ENCODE data around the gene PDE4D.

The PDE4D gene

DNA sequence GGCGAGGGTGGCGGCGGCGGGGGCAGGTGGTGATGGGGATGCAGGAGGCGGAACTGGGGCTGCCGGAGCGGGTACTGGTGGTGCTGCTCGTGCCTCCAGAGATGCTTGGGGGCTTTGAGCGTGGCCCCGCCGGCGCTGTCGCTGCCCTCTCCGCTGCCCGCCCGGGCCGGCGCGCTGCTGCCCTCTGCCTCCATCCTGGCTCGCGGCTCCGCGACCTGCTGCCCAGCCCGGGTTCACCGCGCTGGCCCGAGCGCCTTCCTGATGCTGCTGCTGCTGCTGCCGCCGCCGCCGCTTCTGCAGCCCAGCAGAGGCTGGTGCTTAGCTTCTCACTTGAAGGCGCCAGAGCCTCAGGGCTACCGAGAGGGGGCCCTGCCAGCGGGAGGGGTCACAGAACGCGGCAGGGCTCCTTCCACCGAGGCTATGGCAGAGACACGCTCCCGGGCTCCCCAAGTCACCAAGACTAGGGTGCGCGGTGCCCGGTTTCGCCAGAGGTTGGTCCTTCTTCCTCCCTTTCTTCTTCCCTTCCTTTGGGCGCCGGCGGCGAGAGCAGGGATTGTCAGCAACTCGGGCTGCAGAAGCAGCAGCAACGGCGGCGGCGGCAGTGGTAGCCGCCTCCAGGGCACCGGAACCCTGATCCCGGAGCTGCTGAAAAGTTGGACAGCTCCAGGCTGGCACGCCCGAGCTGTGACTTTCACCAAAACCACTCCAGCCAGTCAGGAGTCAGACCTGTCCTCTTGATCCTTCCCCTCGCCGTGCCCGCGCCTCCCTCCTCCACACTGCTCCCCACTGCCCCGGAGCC is at the start of gene PDE4D:
Gene PDE4D (minus strand): TSS at position 298 of the 799 bp plus-strand sequence.
- DNase-seq (ENCODE audit: low read depth in 4 of 4, low spot score in 1 of 4): no peak

DNA sequence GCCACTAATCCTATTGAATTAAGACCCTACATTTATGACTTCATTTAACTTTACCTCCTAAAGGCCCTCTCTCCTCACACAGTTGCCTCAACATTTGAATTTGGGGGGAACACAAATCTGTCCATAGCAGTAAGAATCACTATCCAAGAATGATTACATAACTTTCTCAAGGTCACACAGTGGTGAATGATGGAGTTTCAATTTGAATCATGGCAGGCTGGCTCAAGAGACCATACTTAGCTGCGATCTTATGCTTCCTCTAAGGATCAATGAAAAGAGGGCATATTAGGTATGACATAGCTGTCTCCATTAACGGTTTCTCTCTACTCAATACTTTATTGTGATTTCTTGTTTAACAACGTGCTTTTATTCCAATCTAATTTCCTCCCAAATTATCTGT is 44.1 kb upstream of the PDE4D start:
- no peak for DNase-seq (ENCODE audit: low read depth in 4 of 4, low spot score in 1 of 4)

DNA sequence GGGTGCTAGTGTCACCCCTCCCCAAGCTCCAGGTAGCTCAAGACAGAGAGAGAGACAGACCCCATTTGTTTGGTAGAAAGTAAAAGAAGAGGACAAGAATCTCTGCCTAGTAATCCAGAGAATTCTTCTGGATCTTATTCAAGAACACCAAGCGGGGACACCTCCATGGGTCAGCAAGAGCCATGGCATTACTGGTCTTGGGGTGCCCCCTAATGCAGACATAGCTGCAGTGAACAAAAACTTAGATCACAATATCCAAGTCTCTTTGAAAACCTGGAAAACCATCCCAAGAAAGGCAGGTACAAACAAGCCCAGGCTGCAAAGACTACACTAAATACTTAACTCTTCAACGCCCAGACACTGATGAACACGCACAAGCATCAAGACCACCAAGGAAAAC is 29.9 kb upstream of the PDE4D start:
- DNase-seq (ENCODE audit: low read depth in 4 of 4, low spot score in 1 of 4): no peak

DNA sequence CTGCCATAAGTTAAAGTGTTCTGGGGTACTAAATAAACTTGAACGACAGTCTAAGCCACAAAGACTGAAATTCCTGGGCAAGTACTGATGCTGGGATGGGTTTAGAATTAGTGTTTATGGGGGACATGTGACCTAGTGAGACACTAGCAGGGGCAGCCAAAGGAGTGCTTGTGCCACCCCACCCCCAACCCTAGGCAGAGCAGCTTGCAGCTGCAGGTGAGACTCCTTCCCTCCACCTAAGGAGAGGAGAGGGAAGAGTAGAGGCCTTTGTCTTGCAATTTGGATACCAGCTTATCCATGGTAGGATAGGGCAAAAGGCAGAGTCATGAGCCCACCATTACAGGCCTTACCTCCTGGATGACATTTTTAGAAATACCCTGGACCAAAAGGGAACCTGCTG is 28.7 kb upstream of the PDE4D start:
- no peak for DNase-seq (ENCODE audit: low read depth in 4 of 4, low spot score in 1 of 4)

DNA sequence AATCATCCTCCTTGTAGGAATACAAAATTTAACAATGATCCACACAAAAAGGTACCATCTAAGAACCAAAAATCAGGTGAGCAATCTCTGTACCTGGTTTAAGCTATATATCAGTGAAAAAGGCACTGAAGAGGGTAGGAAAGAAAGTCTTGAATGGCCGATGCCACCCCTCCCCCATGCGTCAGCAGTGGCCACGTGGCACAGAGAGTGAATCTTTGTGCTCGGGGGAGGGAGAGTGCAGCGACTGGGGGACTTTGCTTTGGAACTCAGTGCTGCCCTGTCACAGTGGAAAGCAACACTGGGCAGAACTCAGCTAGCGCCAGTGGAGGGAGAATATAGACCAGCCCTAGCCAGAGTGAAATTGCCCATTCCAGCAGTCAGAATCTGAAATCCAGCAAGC is 28.3 kb upstream of the PDE4D start:
- DNase-seq (ENCODE audit: low read depth in 4 of 4, low spot score in 1 of 4): no peak

DNA sequence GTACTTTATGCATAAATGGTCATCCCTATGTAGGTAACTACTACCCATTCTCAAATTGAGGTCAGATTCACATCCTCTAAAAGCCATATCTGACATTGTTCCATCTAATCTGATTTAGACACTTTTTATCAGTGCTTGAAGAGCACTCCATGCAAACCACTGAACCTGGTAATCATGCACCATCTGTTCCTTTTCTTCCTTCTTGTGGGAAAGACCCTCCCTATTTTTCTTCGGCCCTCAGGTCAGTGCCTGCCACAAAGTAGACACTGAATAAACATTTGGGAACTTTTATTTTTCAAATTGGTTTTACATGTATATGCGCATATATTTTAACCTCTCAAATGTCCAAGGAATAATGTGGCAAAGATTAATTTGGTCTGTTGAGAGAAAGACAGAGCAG is 26.0 kb upstream of the PDE4D start:
- no peak for DNase-seq (ENCODE audit: low read depth in 4 of 4, low spot score in 1 of 4)

DNA sequence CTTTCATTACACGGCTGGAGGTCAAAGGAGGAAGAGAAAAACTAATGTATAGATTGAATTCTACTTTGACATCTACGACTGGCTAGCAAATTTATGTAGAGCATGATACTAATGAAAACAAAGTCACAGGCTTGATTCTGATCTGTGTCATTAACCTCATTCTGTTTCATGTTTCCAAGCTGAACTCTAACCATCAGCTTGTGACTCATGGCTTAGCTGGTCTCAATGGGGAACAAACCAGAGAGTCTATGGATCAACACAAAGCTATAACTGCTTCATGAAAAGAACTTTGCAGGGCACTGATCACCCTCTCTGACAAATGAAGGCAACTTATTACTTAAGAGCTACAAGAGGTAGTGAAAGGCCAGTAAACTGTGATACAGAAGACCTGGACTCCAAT is 23.6 kb upstream of the PDE4D start:
- no peak for DNase-seq (ENCODE audit: low read depth in 4 of 4, low spot score in 1 of 4)

DNA sequence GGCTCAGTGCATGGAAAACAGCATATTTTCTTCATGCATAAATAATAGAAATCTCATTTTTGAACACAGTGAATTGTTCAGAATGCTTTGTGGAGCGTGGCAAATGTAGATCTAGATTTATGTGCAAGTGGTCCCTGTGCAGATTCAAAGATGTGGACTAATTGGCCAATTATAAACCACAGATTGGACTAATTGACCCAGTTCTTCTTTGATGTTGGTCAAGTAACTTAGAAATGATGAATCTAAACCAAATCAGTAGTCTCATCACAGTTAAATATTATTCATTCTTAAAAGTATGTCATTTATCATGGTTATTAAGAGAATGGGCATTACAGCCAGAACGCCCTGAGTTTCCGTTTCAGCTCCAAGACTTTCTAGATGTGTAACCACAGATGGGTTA is 11.7 kb upstream of the PDE4D start:
- DNase-seq (ENCODE audit: low read depth in 4 of 4, low spot score in 1 of 4): no peak

DNA sequence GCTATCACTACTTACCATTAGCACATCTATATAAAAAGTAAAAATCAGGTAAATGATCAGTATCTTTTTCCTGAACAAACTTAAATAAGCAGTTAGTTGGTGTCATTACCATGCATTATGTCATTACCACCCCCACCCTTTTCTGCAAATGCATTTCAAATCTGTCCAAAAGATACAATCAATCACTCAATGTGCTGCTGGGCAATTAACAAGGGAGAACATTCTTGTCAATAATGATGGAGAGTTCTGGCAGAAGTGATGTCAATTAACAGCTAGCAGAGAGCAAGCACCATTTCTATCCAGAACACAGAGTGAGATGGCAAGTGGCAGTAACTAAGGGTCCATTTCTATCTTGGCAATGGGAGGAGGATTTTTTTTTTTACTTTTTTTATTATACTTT is 3.5 kb upstream of the PDE4D start:
- no peak for DNase-seq (ENCODE audit: low read depth in 4 of 4, low spot score in 1 of 4)

DNA sequence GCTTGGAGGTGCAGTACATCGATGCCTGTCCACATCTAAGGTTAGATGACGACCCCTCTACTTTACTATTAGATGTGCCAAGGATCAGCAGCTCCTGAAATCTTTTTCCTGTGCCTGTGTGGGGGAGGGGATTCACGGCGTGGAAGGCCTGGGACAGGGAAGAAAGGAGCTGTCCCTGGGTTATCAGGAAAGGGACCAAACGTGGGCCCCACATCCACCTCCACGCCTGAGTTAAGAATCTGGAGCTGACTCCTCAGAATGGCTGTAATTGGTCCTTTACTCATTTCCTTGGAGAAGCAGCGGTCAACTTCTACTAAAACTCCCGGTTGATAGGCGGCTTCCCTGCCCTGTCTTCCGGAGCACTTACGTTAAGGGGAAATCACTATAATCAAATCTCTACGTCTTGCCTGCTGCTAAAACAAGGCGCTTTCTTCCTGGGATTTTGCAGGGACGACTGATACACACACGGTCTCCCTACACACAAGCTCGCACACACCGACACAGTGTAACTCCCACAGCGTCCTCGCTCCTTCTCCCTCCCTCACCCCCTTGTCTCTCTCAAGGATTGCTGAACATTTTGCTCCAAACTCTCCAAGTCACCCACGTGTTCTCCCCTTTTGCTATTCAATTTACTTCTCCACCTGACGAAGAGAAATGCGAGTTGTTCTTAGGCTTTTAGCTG is 1.4 kb downstream of the PDE4D start:
- DNase-seq (ENCODE audit: low read depth in 4 of 4, low spot score in 1 of 4): no peak

DNA sequence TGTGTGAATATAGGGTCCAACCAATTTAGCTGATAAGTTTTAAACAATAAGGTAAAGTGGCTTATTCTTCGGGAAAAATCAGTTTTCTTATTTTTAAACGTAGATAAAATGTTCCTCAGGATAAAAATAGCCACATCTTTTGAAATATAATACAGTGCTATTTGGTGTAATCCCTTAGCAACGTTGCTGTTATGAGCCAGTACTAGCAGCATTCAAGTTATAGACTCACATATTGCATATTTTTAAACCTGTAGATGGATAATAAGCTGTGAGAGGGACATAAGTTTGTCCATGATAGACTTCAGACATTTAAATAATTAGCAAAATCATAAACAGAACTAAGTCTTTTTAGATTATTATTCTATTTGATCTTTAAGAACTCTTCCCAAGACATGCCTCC is 6.3 kb downstream of the PDE4D start:
- DNase-seq (ENCODE audit: low read depth in 4 of 4, low spot score in 1 of 4): no peak

DNA sequence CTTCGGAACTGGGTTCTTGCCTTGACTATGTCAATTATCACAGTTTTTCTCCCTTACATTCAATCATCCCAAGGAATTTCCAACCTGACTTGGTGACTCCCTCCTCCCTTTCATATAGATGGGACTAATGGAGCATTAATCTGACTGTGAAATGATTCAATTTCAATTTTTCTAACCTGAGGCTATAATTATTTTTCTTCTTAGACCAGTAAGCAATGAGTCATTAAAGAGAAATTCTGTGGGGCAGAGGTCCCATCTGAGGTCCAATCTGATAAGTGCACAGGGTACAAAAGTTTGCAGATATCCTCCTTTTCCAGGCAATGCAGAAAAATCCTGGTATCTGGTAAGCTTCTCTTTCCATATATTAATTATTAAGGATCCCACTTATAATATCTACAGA is 18.9 kb downstream of the PDE4D start:
- no peak for DNase-seq (ENCODE audit: low read depth in 4 of 4, low spot score in 1 of 4)

DNA sequence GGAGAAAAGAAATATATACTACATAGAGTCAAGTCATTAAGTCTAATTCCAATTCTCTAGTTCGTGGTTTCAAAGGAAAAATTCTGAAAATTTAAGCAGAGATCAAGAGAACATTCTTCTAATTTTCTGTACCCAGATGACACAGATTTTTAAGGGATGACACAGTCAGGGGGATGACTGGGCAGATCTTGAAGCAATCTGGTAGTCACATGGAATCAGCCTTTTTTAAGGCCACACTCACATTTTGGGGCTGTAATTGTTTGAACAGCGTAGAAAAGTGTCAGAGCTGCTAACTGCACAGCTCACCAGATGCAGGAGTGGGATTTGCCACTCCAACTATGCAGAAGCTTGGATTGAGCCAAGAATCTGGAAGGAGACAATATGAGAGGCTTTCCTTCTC is 20.4 kb downstream of the PDE4D start:
- DNase-seq (ENCODE audit: low read depth in 4 of 4, low spot score in 1 of 4): no peak

DNA sequence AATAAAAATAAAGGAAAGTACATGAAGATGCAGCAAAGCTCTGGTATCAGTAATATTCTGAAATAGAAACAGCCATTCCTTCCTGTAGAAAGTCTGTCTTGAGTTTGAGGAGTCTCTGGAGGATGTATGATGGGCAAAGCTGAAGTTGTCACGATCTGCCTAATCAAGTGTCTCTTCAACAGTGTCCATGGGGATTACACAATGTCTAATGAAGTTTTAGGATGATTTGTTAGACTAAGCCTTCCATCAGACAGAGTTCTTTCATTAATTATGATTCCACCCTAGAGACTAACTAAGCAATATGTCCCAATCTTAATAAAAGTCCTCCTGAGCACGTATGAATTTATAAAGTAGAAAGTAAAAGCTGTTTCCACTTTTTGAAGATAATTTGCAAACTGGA is 26.9 kb downstream of the PDE4D start:
- DNase-seq (ENCODE audit: low read depth in 4 of 4, low spot score in 1 of 4): no peak

DNA sequence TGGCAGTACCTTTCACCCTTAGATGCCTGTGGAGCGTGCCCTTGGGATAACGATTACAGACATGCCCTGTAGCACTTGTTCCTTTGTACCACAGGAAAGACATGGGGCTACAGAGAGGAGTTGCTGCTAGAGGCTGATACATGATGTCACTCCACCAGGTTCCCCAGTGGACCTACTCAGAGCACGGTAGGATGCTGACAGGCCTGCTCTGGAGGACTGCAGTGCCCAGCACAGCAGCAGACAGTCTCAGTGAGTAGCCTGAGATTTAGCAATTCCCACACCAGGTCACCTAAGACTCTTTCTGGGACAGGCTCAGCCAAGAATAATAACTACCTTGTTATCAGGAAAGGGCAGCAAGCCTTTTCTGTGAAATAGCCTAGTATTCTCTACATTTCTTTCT is 28.8 kb downstream of the PDE4D start:
- DNase-seq (ENCODE audit: low read depth in 4 of 4, low spot score in 1 of 4): no peak

DNA sequence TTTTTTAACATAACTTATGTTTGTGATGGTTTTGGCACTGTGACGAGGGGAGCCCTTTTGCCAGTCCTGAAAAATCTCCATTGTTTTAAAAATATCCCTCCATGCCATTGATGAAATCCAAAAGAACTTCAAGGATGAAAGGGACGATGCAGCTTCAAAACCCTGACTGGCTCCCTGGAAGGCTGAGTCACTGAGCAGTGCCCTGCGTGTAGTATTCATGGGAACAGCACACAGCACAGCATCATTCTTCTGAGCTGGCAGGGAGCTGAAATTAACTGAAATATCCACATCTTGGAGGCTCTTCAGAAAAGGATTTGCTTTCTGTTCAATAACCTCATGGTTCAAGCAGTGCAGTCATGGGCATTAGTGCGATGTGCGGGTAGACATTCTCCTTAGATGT is 29.7 kb downstream of the PDE4D start:
- no peak for DNase-seq (ENCODE audit: low read depth in 4 of 4, low spot score in 1 of 4)

DNA sequence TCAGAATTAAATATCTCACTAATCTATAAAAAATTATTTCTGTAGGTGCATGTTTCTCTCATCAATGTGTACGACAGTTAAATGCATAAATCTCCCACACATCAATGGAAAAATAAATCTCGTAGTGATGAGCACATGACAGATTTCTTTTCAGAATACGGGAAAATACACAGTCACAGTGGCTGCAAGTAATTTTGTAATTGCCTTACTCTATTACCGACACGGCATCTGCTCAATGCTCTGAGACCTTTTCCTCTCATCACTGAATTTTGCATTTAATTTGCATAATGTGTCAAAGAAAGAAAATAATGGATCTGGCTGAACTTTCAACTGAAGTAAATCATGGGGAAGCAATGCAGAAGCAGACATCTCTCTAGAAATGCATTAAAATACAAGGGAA is 37.2 kb downstream of the PDE4D start:
- no peak for DNase-seq (ENCODE audit: low read depth in 4 of 4, low spot score in 1 of 4)

DNA sequence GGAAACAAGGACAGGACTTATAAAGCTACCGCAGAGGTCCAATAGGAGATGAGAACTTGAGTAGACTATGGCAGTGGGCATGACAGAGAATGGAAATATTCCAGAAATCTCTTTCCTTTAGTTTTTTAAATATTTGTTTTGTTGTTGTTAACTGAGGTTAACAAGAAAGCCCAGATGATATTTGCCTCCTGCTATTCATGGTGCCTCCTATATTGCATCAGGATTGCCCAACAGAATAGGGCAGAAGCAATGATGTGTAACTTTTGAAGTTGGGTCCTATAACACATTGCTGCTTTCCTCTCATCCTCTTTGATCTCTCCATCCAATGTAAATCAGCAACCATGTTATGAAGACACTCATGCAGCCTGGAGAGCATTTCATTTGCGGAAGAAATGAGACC is 42.8 kb downstream of the PDE4D start:
- DNase-seq (ENCODE audit: low read depth in 4 of 4, low spot score in 1 of 4): no peak

DNA sequence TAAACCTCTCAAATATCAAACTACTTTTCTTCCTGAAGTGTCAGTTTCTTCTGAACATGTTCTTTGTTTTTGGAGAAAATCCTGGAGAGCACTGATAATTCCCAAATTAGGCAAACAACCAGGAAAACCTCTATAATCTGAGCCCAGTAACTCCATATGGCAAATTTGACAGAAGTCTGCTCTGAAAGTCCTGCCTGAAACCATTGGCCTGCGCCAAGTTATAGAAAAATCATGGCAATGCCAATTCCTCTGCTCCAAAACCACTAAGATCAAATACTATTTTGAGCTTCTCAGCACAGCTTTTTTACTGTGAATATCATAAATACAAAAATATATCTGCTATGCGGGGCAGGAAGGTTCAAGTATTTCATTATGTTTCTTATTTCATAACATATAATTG is 45.9 kb downstream of the PDE4D start:
- no peak for DNase-seq (ENCODE audit: low read depth in 4 of 4, low spot score in 1 of 4)

DNA sequence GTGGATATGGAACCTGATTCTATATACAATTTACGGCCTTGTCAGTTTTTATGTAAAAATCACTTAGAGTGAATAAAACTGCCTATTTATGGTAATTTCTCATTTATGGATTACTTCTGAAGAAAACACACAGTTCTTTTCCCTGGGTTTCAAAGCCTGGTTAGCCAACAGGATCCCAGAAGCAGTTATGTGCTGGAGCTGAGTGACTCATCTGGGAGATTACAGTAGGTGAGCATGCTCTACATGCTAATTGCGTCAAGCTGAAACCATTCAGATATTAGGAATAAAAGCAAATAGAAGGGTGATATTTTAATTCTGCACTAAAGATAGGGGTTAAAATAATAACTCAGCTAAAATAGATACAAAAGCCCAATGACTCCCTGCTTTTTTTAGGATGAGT is 47.8 kb downstream of the PDE4D start:
- no peak for DNase-seq (ENCODE audit: low read depth in 4 of 4, low spot score in 1 of 4)

DNA sequence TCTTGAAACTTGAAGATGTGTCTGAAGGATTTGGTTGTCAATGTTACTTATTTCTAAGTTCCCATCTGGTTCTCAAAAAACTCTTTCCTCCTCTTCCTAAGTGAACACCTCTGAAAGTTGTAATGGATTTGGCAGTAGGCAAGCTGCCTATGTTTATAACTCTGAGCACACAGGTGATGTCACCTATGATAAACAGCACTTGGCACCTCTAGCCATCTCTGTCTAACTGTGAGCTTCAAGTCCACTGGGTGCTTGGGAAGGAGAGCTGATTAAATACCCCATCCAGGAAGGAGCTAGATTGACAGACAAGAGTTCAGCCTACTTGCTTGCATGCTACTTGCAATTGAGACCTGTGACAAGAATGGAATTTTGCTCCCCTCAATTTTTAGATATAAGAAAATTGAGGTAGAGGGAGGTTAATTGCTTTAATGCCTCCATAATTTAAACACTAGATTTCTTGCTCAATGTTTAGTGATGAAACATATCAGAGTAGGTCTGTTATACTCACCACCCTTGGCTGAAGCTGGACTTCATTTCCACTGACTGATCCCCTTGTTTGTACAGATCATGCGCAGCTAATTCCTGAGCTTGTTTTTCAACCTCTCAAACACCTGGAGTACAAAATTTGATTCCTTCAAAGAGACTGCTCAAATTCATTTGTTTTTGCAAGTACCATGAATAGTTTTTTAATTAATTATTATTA is 49.9 kb downstream of the PDE4D start:
- DNase-seq (ENCODE audit: low read depth in 4 of 4, low spot score in 1 of 4): no peak

DNA sequence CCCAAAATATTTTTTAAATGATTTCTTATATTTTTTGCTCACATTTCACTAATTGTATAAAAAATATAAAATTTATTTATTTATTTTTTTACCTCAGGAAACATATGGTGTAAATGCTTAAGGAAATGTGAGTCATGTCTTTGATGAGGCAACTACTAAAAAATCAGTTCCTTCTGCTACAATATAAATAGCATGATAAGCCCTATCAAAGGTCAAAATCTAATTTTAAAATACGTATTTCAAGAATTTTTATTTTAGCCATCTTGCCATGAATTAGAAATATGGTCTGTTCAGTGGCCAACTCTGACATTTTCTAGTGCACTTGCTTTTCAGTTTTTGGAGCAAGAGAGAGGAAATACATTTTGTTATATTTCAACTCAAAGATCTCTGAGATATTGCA is 50.5 kb downstream of the PDE4D start:
- DNase-seq (ENCODE audit: low read depth in 4 of 4, low spot score in 1 of 4): no peak
